Measurements from ENCODE around the gene ITGB4. TPM values are rescaled to one million over a fixed set of nuclear protein-coding genes. Genes with fewer than 3 reads are reported as not detected.

The ITGB4 gene
- total and polyA plus RNA-seq, 4 donors, result 11.1 to 47.8 (median 14.8) TPM

GRCh38 chr17:75749545-75750389, 28.5 kb downstream of the ITGB4 start:
- peak; percentile 85 for ATAC-seq (ENCODE audit: insufficient read depth, low FRiP score)
- Histone ChIP-seq H3K9ac (ENCODE audit: insufficient read depth in 1 of 2, low read length in 2 of 2) (no peak overlapping the region), H3K27ac (ENCODE audit: low read depth in 1 of 2, low read length in 1 of 2) (no peak overlapping the region)

GRCh38 chr17:75750661-75751423, 29.6 kb downstream of the ITGB4 start:
- DNase-seq (no peak), ATAC-seq (ENCODE audit: insufficient read depth, low FRiP score) (no peak)
- H3K9ac ChIP-seq (ENCODE audit: insufficient read depth in 1 of 2, low read length in 2 of 2), result no peak overlapping the region
- WGBS, 2 donors, result 88 to 92% methylated on average over 23 of the region's 23 CpGs
- no peak overlapping the region for H3K27ac ChIP-seq (ENCODE audit: low read depth in 1 of 2, low read length in 1 of 2)
- no peaks in the 10 kb centered on the region for H3K9me3 ChIP-seq (ENCODE audit: control insufficient read depth in 4 of 4, insufficient read depth in 3 of 4, low read length in 3 of 4)
- H3K4me1 ChIP-seq (ENCODE audit: control insufficient read depth in 5 of 5, insufficient read depth in 5 of 5, low read length in 5 of 5), result peaks cover 0 to 17% (median 2%) of the 10 kb centered on the region in 5 donors
- TF ChIP-seq CTCF (IDR thresholded peaks at IDR 0.05; ENCODE audit: control extremely low read depth, extremely low read depth), result no peak
- H3K27me3 ChIP-seq (ENCODE audit: control insufficient read depth in 3 of 3, insufficient read depth in 3 of 3, low read length in 2 of 3), result no peaks in the 10 kb centered on the region
- H3K36me3 ChIP-seq (ENCODE audit: control insufficient read depth in 4 of 4, insufficient read depth in 4 of 4, low read length in 4 of 4), result peaks cover 0 to 2% (median 0%) of the 10 kb centered on the region in 4 donors
- no peak overlapping the region for H3K4me3 ChIP-seq

More at GRCh38 chr17:75749545-75750389, 28.5 kb downstream of the ITGB4 start:
- 16 to 21% methylated on average over 20 of the region's 20 CpGs for WGBS, 2 donors
- no peak overlapping the region for H3K4me3 ChIP-seq
- peaks cover 0 to 17% (median 2%) of the 10 kb centered on the region in 5 donors for H3K4me1 ChIP-seq (ENCODE audit: control insufficient read depth in 5 of 5, insufficient read depth in 5 of 5, low read length in 5 of 5)
- peak; percentile 85 for TF ChIP-seq CTCF (IDR thresholded peaks at IDR 0.05; ENCODE audit: control extremely low read depth, extremely low read depth)
- H3K36me3 ChIP-seq (ENCODE audit: control insufficient read depth in 4 of 4, insufficient read depth in 4 of 4, low read length in 4 of 4), result peaks cover 0 to 2% (median 0%) of the 10 kb centered on the region in 4 donors
- no peaks in the 10 kb centered on the region for H3K9me3 ChIP-seq (ENCODE audit: control insufficient read depth in 4 of 4, insufficient read depth in 3 of 4, low read length in 3 of 4)
- peak; percentile 68 to 79 (median 69) for DNase-seq
- H3K27me3 ChIP-seq (ENCODE audit: control insufficient read depth in 3 of 3, insufficient read depth in 3 of 3, low read length in 2 of 3), result no peaks in the 10 kb centered on the region

- WGBS, 2 donors, result 87 to 90% methylated on average over 24 of the region's 24 CpGs
- Histone ChIP-seq H3K36me3 (ENCODE audit: control insufficient read depth in 4 of 4, insufficient read depth in 4 of 4, low read length in 4 of 4) (peaks cover 0 to 6% (median 0%) of the 10 kb centered on the region in 4 donors), H3K9me3 (ENCODE audit: control insufficient read depth in 4 of 4, insufficient read depth in 3 of 4, low read length in 3 of 4) (no peaks in the 10 kb centered on the region), H3K27ac (ENCODE audit: low read depth in 1 of 2, low read length in 1 of 2) (no peak overlapping the region), H3K4me1 (ENCODE audit: control insufficient read depth in 5 of 5, insufficient read depth in 5 of 5, low read length in 5 of 5) (peaks cover 0 to 17% (median 2%) of the 10 kb centered on the region in 5 donors), H3K4me3 (no peak overlapping the region), H3K9ac (ENCODE audit: insufficient read depth in 1 of 2, low read length in 2 of 2) (no peak overlapping the region), H3K27me3 (ENCODE audit: control insufficient read depth in 3 of 3, insufficient read depth in 3 of 3, low read length in 2 of 3) (no peaks in the 10 kb centered on the region)
- DNase-seq (no peak), ATAC-seq (ENCODE audit: insufficient read depth, low FRiP score) (no peak)
- no peak for TF ChIP-seq CTCF (IDR thresholded peaks at IDR 0.05; ENCODE audit: control extremely low read depth, extremely low read depth)
Measured at GRCh38 chr17:75751676-75752404, 30.6 kb downstream of the ITGB4 start.
